Regular cardiac myocyte (primary cell): ENCODE data around the gene HMGB1. TPM values are rescaled to one million over a fixed set of nuclear protein-coding genes. Genes with fewer than 3 reads are reported as not detected.

ENCODE experiments used
- total RNA-seq: library from RNA; depleted of rRNA; stranded (reverse); fragments of >200 nt; gene quantifications from 2 replicates; pipeline ENCODE4 v1.2.3, GENCODE V29; 2014

The HMGB1 gene
- total RNA-seq: 55.8 and 285 TPM in 2 replicates

GRCh38 chr13:30465593-30466357 is at the start of gene HMGB1:
Gene HMGB1, minus strand, starts transcription at chr13:30465936. Its CDS starts 2,256 bp downstream, at chr13:30463680.

DNA sequence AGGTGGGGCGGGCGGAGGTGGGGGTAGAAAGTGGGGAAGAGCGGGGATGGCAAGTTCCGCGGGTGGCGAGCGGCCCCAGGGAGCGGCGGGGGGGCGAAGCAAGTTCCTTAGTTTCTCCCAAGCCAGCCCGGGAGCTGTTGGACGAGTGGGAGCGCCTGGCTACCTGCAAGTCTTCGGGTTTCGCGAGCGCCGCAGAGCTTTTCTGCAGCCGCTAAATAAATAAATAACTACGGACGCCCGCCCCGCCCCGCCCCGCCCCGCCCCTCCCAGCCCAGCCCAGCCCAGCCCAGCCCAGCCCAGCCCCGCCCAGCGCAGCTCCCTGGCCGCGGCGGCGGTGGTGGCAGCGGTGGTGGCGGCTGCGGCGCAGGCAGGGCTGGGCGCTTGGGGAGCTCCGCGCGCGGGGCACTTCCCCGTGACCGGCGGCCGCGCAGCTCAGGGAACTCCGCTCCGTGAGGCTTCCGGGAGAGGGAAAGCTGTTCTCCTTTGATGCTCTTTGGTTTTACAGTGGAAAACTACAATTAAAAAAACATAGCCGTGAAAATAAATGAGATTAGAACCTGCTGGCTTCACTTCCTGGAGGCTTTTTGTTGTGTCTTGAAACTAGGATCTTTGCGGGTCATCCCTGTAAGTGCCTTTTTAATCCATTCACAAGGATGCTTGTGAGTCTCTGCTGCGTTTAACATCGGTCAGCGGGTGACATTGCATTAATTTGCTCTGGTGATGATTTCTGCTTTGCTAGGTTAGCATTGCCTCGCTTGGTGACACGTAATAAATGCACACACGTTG is 43.5 kb downstream of the HMGB1 start, which contains the start of gene UBE2L5:
UBE2L5 (plus strand) TSS at position 440 of the 786 bp plus-strand sequence. CDS start 5,498 bp downstream, outside the sequence.

Other genes with a start within 250 kb of the HMGB1 start
- gene KATNAL1, start 158.4 kb downstream of the HMGB1 start, total RNA-seq: 39.5 and 42.0 TPM in 2 replicates
- gene UBE2L5, start 43.4 kb downstream of the HMGB1 start, total RNA-seq: under 0.01 TPM in 1 of 2 replicates, not detected in the other
- 22.8 and 30.4 TPM in 2 replicates for gene USPL1, start 152.0 kb upstream of the HMGB1 start, total RNA-seq